RKO (cell line): ENCODE measurements around the gene ACTL7A.
"Not testable (repeated sequence)": the region's sequence is repeated elsewhere in the genome, so short reads cannot be mapped to it uniquely, and the experiment has no call there.

Experiments
- DNase-seq: peaks from one replicate; pipeline ENCODE4 v3.0.0-alpha.2; 2016; ENCODE audit warnings: low spot score

The ACTL7A gene, protein sequence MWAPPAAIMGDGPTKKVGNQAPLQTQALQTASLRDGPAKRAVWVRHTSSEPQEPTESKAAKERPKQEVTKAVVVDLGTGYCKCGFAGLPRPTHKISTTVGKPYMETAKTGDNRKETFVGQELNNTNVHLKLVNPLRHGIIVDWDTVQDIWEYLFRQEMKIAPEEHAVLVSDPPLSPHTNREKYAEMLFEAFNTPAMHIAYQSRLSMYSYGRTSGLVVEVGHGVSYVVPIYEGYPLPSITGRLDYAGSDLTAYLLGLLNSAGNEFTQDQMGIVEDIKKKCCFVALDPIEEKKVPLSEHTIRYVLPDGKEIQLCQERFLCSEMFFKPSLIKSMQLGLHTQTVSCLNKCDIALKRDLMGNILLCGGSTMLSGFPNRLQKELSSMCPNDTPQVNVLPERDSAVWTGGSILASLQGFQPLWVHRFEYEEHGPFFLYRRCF

DNA sequence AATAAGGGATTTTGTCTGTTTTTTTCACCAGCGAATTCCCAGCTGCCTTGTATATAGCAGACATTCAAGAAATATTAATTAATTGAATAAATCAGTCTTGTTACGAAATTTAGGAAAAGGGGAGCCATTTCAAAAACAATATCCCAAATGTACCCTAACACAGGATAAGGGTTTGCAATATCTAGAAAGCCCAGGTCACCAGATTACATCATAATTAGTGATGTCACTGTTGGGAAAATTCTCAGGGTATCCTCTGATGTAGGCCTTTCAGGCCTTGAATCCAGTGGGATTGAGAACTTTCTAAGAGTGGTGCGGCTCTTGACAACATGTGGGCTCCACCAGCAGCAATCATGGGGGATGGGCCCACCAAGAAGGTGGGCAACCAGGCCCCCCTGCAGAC lies at the start of gene ACTL7A:
Gene ACTL7A, plus strand, starts transcription at position 270 of the 400 bp plus-strand sequence. Its CDS starts 57 bp downstream, at position 327.
- DNase-seq: no peak

- no peak for DNase-seq
These were observed 49.6 kb upstream of the ACTL7A start for GRCh38 chr9:108812396-108813025.

DNA sequence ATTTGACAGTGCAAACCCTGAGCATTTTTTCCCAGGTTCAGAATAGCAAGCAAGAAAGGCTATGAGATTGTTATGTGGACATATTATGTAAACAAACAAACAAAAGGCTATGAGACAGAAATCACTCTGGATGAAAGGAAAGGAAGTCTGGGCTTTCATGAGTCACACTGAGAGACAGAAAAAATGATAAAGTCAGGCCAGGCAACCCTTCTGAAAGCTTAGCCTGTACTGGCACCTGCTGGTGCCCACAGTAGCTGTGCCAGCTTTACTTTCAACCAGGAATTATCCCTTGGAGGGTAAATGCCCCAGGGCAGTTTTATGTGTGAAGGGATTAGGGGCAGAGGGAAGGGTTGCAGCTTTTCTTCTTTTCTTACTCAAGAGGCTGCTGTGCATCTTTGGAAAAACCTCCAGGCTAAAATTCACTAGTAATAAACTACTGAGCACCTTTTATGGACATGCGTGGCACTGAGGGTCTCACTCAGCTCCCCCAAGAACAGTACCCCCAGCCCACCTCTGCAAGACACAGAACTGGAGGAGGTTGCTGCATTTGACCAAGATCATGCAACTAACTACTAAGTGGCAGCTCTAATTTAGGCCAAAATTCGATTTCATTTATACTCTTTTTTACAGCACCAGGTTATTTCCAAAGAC lies 48.0 kb upstream of the ACTL7A start:
- DNase-seq: peak; percentile 64

DNA sequence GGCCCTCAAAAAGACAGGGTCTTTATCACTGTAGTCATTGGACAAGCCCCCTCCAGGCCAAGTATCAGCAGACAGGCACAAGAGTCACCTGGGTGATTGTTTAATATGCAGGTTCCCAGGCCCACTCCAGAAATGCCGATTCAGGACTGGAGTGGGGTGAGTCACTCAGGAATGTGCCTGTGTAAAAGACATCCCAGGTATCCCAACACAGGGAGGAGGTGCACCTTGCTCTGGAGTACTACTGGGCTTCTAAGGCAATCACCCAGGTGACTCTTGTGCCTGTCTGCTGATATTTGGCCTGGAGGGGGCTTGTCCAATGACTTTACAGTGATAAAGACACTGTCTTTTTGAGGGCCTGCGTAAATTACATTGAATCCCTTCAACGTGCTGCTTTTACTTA lies 46.9 kb upstream of the ACTL7A start:
- no peak for DNase-seq

- DNase-seq: no peak
These were observed 46.0 kb upstream of the ACTL7A start for GRCh38 chr9:108816037-108816436.

DNA sequence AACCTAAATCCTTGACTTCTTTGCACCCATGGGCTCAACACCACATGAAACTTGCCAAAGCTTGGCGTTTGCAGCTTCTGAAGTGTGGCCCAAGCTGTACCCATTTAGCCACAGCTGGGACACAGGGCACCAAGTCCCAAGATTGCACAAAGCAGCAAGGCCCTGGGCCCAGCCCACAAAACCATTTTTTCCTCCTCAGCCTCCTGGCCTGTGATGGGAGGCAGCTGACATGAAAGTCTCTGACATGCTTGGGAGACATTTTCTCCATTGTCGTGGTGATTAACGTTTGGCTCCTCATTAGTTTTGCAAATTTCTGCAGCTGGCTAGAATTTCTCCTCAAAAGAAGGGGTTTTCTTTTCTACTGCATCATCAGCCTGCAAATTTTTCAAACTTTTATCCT lies 38.2 kb upstream of the ACTL7A start:
- no peak for DNase-seq

DNA sequence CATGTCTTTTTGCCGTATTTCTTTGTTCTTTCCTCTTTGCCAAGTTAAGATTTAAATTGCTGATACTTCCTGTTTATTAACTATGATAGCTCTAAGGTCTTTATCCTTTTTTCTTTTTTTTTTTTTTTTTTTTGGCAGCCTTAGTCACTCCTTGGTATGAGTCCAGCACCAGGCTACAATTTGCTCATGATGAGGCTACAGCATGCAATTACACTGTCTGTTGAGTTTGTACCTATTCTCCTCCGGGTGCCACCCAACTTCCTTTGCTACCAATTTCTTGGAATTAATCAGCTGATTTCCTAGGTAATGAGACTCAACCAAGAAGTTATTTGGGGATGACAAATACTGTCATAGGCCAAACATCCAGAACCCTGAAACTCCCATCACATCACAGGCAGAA lies 31.8 kb upstream of the ACTL7A start:
- no peak for DNase-seq

DNA sequence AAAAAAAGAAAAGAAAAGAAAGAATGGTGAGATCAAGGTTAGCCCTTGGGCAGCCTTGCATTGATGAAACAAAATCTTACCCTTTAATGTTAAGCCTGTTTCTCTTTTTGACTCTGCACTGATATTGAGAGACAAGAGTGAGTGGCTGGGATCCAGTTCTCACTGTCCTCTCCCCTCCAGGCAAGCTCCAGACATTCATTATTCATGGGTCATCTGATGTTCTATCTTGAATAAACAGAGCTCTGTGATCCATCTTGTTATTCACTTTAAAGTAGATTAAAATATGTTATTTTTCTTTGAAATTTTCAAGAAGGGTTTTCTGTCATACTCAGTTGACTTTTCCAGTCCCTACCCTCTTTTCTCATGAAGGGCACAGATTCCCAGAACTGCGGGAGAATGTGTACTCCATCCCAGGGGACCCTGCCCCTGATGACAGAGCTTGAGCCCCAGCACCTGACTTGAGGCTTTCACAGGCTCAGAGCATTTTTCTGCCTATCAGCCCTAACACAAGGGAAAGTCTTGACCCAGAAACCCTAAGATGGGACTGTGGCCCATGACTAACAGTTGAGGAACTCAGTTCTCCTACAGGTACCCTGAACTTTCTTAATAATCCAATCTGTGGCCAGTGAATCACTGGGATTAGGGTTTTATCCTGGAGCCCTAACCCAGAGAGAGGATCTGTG lies 30.4 kb upstream of the ACTL7A start:
- DNase-seq: no peak

DNA sequence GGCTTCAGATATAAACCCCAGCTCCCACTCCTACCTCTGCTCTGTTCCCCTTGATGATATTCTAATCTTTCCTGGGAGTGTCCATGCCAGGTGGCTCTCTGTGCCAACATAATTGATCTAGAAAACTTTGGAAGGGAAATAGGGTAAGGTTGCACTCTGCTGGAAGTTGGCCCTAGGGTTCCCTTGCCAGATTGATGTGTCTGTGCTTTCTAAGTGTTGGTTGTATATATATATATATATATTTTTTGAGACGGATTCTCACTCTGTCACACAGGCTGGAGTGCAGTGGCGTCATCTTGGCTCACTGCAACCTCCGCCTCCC lies 29.9 kb upstream of the ACTL7A start:
- no peak for DNase-seq

- no peak for DNase-seq
These were observed 27.0 kb upstream of the ACTL7A start for GRCh38 chr9:108834959-108835665.

DNA sequence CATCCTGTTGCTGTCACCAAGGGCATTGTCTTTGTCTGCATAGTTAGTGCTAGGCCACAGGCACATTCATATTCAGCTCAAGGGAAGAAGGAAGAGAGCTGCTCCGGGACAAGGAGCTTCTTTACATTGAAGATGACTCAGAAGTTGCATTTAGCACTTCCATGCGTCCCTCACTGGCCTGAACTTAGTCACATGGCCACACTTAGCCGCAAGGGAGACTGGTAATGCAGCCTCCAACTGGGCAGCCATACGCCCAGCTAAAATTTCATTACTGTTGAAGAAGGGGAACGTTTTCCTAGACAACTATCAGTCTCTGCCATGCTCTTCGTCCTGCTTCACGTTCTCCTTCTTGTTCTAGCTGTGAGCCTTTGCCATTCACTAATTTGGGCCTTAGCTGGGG lies 26.2 kb upstream of the ACTL7A start:
- DNase-seq: no peak

DNA sequence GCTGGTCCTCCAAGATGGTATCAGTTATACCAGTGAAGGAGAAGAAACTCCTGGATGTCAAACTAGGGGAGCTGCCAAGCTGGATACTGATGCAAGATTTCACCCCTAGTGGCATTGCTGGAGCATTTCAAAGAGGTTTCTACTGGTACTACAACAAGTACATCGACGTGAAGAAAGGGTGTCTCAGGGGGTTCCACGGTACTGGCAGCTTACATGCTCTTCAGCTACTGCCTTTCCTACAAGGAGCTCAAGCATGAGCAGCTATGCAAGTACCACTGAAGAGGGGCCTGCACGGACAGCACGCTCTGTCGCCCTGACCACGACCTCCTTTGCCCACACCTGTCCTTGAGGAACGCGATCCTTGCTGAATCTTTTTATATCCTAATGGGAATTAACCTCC lies 25.7 kb upstream of the ACTL7A start:
- no peak for DNase-seq

GRCh38 chr9:108836781-108837180 lies 25.3 kb upstream of the ACTL7A start:
- DNase-seq: no peak

DNA sequence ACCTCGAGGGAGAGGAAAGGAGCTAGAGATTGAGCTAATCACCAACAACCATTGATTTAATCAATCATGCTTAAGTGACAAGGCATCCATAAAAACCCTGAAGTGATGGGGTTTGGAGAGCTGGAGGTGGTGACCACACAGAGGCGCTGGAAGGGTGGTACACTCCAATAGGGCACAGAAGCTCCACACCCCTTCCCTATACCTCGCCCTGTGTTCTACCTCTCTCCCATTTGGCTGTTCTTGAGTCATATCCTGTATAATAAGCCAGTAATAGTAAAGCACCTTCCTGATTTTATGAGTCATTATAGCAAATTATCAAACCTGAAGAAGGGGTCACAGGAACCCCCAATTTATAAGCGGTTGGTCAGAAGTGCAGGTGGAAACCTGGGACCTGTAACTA lies 24.5 kb upstream of the ACTL7A start:
- no peak for DNase-seq

DNA sequence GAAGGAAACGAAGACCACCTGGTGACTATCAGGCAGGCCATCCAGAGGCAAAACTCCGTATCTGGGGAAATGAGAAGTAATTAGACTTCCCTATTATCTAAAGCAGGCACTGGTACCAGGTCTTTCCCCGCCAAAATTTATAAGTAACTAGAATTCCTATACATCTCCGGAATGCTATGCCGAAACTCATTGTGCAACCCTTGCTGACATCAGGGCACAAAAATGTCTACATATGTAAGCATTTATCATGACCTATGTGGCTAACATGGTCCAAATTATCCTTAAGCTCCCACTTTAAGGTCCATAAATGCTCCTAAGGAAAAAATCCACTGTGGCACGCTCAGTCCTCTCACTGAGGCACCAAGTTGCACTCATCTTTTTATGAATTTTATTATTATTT lies 24.0 kb upstream of the ACTL7A start:
- no peak for DNase-seq

DNA sequence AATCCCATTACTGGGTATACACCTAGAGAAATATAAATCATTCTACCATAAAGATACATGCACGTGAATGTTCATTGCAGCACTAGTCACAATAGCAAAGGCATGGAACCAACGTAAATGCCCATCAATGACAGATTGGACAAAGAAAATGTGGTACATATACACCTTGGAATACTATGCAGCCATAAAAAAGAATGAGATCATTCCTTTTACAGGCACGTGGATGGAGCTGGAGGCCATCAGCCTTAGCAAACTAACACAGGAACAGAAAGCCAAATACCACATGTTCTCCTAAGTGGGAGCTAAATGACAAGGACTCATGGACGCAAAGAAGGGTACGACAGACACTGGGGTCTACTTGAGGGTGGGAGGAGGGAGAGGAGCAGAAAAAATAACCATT lies 22.5 kb upstream of the ACTL7A start:
- DNase-seq: not testable (repeated sequence)

- DNase-seq: no peak
These were observed 19.3 kb upstream of the ACTL7A start for GRCh38 chr9:108842610-108843295.

DNA sequence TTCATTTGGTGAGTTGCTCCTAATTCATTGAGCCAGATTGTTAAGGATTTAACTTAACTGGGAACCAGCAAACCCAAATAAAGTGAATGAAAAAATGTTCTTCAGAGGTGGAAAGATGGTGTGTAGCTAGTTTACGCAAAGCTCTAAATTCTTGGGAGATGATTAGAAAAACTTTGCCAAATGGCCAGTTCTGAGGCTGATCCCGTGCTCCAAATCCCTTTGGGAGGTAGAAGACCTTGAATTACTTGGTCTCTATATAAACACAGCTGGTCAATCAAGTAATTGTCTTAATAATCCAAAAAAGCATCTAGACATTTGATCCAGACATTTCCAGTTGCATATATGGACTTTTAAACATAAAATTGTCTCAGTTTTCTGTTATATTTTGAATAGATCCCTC lies 17.7 kb upstream of the ACTL7A start:
- DNase-seq: no peak

DNA sequence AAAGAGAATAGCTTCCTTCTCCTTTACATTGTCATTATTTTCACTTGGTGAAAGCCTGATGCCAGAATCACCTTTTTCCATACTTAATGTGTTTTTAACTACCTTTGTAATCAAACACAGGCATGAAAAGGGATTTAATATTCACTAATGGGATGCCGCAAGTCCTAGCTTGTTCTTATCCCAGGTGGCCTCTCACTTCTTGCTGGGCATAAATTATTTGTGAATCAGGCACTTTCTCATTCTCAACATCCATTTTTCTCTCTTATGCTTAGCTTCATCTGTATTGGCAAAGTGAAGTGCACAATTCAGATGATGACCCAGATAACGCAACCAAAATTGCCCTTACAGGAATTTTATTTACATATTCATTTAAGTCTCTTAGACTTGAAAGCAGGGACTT lies 17.2 kb upstream of the ACTL7A start:
- DNase-seq: no peak

- DNase-seq: no peak
These were observed 16.6 kb upstream of the ACTL7A start for GRCh38 chr9:108845507-108845906.

GRCh38 chr9:108845947-108846346 lies 16.1 kb upstream of the ACTL7A start:
- DNase-seq: no peak

- not testable (repeated sequence) for DNase-seq
These were observed 13.8 kb upstream of the ACTL7A start for GRCh38 chr9:108848296-108848695.
